Measurements from ENCODE around the gene TTC32.

DNA sequence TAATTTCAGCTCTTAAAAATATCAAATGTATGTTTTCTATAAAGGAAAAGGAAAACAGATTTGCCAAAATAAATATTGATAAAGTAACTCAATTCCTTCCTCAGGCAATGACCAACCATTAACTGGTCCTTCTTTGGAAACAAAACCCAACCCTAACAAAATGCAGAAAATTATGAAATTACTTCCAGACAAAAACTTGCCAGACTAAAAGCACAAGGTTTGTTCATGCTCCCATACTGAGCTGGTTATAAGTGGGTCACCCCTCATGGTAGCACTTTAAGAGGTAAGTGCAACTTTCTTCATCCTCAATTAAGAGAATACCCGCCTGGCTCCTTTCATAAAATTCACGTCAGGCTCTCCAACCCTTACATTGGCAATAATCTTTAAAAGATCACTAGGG is 31.1 kb upstream of the TTC32 start:
- no peak for TF ChIP-seq CTCF (IDR thresholded peaks at IDR 0.05)
- no peak for TF ChIP-seq REST (IDR thresholded peaks at IDR 0.05; ENCODE audit: insufficient read depth in 1 of 2, low read depth in 2 of 2, low read length in 1 of 2)
- no peak for TF ChIP-seq POLR2AphosphoS5 (IDR thresholded peaks at IDR 0.05; ENCODE audit: low read depth, low read length)
